ENCODE results near the gene MYOM1.

- no peak for TF ChIP-seq CTCF (IDR thresholded peaks at IDR 0.05)
- no peak for TF ChIP-seq EP300 (IDR thresholded peaks at IDR 0.05)
- no peak for TF ChIP-seq POLR2A (IDR thresholded peaks at IDR 0.05; ENCODE audit: low read depth)
Measured at GRCh38 chr18:3163968-3164367, 55.8 kb downstream of the MYOM1 start.

Data from esophagus muscularis mucosa (tissue), 4 donors.